Kasumi-1 (cell line): ENCODE data around the gene MCMBP.
A peak's percentile ranks its signal among the peaks of the same experiment; 100 is the strongest.
"Not testable (repeated sequence)": the region's sequence is repeated elsewhere in the genome, so short reads cannot be mapped to it uniquely, and the experiment has no call there.

Experiments
- DNase-seq, 2 experiments: peaks; one replicate each; lab custom pipeline; 2025; lab: John Stamatoyannopoulos, UW

Gene MCMBP

DNA sequence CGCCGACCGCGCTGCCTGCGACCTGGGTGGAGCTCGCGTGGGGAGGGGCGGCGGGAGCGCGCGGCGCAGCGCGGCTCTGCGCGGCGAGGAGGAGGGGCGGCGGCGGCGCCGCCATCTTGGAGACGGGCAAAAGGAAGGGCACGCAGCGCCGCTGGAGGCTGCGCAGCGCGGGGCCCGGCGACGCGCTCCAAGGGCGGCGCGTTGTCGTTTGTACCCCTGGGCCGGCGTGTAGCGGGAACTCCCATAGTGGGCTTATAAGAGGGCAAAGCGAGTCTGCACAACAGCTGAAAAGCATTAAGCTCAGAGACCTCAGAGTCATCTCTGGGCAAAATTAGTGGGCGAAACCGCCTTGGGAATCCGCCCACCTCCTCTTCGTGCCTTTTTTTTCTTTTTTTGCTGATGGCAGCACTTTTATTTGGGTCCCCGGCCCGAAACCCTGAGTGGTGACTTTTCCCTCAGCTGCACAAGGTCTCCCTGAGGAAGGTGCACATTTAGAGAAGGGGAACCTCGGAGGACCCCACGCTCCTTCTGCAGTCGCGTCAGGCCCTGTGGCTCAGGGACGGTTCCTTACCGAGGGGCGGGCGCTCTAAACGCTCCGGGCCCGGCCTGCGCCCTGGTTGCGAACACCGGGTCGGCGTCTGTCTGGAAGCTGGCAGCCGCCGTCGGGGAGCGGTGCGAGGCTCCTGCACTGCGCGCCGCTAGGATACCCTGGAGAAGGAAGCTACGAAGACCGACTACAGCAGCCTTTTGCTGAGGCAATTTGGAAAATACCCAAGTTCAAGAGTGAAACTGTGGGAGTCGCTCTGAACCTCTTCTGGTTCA lies 428 bp upstream of the MCMBP start:
- DNase-seq, result peak; percentile 94 to 95

DNA sequence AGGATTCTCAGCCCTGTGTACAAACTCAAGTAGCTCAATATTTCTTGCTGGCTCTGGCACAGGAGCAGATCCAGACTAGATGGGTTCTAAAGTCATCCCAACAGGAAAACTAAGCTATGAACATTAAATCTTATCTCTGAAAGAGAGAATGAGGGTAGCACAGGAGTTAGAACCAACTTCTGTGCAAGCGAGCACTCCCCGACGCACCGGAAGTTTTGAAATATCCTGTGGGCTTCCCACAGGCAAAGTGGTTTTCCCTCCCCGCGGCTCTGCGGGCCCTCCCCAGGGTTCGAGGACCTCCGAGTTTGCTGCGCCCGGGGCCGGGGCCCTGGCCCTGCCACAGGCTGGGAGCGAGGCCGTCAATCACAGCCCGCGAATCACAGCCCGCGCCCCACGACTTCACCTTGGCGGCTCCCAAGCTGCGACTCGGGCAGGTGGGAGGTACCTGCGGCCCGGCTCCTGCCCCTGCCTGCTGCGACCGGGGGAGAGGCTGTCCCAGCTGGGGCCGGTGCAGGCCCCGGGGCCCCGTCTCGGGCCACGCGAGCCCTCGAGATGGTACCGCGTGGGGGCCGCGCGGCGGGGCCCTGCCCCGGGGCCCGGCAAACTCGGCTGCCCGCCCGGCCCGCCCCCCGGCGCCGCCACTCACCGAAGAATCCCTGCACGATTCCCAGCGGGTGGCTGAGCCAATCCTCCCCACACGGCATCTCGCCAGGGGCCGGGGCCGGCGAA lies 598 bp downstream of the MCMBP start:
- peak; percentile 88 to 90 for DNase-seq

- not testable (repeated sequence) for DNase-seq
Measured at GRCh38 chr10:119869398-119869797, 3.2 kb downstream of the MCMBP start.

GRCh38 chr10:119867317-119867716 lies 5.3 kb downstream of the MCMBP start:
- no peak for DNase-seq

DNA sequence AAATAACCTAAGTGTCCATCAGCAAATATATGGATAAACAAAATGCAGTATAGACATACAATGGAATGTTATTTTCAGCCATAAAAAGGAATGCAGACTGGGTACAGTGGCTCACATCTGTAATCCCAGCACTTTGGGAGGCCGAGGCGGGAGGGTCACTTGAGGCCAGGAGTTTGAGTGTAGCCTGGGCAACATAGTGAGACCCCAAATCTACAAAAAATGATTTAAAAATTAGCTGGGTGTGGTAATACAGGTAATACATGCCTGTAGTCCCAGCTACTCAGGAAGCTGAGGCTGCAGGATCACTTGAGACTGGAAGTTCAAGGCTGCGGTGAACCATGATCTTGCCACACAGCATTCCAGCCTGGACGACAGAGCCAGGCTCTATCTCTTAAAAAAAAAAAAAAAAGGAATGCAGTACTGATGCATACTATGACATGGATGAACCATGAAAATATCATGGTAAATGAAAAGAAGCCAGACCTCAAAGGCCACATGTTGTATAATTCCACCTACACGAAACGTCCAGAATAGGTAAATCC lies 6.9 kb downstream of the MCMBP start:
- no peak for DNase-seq

- peak; percentile 61 to 68 for DNase-seq
Measured at GRCh38 chr10:119863951-119864565, 8.6 kb downstream of the MCMBP start.

GRCh38 chr10:119862524-119862923 lies 10.1 kb downstream of the MCMBP start:
- DNase-seq, result no peak

DNA sequence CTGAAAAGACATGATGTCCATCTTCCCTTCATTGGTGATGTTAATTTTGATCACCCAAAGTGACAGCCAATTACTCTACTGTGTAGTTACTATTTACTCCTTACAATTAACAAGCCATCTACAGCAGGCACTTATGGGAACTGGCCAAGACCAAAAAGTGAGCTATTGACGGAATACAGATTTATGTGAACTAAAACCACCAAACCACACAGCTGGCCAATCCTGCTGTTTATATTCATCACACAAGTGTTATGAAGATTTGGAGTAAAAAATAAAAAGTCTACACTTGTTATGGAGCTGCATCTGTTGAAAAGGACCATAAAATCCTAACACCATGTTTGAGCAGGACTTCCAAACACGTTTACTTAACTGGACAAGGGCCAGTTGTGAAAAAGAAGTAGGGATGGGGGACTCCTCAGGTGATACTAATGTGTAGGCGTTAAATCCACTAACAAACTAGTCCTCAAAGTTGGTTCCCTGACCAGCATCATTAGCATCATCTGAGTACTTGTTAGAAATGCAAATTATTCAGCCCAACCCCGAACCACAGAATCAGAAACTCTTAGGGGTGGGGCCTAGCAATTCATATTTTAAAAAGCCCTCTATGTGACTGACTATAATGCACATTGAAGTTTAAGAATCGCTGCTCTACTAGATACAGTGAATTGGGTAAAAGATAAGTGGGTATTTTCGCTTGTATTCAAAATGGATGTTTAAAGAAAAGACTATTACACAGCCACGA lies 11.6 kb downstream of the MCMBP start:
- DNase-seq, result no peak

DNA sequence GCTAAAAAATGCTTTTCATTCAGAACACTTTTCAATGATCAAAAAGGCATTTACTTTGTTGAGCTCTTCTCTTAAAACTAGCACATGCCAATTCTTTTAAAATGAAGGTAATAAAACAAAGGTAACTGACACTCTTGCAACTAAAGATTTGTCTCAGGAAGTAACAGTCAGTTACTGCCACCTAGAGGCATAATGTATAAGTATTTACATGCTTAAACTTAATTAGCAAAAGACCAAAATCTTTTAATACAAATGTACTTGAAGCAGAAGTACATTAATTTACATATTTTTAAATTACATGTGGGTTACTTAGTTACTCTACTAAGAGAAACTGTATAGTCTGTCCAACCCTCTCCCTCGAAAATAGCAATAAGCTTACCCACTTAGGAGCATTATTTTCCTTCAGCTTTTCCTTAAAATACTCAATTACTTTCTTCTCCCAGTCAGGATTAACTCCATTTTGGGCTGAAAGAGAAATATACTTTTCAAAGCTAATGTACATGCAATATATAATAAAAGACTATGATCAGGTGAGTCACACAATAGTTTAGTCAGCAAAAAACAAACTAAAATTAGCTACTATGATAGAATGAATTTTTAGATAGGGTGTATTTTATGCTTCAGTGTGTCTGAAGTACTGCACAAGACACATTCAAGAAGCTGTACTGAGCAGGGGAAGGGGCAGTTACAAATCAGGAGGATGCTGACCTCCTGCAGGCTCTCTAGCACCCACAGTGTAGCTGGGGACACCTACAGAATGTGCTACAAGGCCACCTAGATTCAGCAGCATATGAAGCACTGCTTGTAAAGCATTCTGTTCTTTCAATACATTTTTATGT lies 13.0 kb downstream of the MCMBP start:
- DNase-seq, result peak; percentile 75 to 87

DNA sequence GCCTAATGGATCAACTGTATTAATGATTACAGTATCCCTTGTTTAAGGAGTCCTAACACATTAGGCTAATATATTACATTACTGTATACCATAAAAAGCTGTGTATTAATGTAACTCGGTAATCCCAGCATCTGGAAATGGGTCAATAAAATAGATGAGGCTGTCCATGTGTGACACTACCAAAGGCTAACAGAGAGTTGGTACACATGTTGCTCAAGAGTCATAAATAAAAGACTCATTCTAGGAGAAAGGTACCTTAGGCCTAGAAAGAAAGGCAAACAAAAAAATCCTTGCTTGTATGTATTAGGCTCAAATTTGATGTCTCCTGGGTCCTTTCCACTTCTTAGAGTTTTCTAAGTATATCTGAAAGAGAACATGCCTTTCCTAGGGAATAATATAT lies 14.6 kb downstream of the MCMBP start:
- no peak for DNase-seq

- DNase-seq, result no peak
Measured at GRCh38 chr10:119853574-119853973, 19.1 kb downstream of the MCMBP start.

GRCh38 chr10:119852822-119853221 lies 19.8 kb downstream of the MCMBP start:
- no peak for DNase-seq

DNA sequence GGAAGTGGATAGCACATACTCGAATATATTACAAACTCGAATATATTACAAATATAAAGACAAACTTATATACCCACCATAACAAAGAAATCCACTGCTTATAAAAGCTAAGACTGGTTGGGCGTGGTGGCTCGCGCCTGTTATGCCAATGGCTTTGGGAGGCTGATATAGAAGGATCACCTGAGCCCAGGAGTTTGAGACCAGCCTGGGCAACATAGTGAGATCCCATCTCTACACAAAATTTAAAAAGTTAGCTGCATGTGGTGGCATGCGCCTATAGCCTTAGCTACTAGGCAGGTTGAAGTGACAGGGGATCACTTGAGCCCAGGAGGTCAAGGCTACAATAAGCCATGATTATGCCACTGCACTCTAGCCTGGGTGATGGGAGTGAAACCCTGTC lies 20.4 kb downstream of the MCMBP start:
- no peak for DNase-seq

DNA sequence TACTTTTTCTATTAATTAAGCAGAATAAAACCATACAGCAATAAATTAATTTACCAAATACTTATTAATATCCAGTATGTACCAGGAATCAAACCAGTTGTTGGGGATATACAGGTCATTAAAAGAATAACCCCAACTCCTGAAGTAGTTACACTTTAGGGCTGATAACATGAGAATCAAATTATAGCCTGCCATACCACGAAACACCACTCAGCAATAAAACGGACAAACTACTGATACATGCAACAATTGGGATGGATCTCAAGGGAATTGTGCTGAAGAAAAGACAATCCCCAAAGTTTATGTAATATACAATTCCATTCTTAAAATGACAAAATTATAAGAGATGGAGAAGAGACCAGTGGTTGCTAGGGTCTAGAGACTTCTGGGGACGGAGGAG lies 22.7 kb downstream of the MCMBP start:
- DNase-seq, result no peak

- no peak for DNase-seq
Measured at GRCh38 chr10:119849031-119849789, 23.4 kb downstream of the MCMBP start.

DNA sequence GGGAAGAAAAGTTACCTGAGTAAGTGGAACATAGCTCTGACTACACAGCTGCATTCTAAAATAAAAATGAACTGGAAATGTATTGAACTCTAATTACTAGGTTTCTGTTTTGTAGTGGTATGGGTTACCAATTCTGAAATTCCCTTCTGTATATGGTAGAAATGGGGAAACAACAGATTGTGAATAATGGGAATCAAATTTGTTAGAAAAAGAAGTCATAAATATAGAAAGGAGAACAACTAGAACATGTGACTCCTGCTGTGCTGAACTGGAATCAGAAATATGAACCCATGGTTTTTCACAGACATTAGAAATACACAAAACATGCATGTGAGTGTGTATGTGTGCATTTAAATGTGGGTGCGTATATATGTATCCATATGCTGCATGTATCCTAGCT lies 27.0 kb downstream of the MCMBP start:
- DNase-seq, result peak; percentile 50 to 76

DNA sequence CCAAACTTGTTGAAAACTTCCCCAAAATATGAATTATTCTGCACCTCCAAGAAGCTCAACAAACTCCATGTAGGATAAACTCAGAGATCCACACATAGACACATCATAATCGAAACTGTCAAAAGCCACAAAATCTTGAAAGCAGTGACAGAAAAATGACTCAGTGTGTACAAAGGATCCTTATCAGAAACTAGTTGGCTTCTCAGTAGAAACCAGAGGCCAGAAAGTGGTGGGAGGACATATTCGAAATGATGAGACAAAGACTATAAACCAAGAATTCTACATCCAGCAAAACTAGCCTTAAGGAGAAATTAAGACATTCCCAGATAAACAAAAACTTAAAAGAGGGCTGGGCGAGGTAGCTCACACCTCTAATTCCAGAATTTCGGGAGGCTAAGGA lies 38.5 kb downstream of the MCMBP start:
- DNase-seq, result no peak

DNA sequence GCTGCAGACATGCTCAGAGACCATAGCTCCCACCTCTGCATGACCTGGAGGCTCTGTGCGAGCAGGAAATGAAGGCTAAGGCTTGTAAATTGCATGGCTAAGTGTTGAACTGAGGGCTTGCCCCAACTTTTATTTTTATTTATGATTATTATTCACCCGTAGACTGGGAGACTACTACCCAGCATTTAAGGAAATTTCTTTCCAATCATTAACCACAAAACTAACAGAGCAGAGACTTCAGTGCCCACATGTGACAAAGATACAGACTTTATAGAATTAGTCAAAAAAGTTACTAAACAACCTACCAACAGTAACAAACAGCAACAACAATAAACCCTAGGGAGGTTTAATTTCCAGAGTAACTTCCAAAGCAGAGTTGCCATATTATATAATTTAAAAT lies 39.7 kb downstream of the MCMBP start:
- DNase-seq, result no peak

GRCh38 chr10:119831656-119832055 lies 41.0 kb downstream of the MCMBP start:
- no peak for DNase-seq

- DNase-seq, result no peak
Measured at GRCh38 chr10:119830851-119831250, 41.8 kb downstream of the MCMBP start.
